Testis (tissue), 3 donors: ENCODE measurements around the gene DGKB. TPM values are rescaled to one million over a fixed set of nuclear protein-coding genes. Genes with fewer than 3 reads are reported as not detected.
"Not testable (repeated sequence)": the region's sequence is repeated elsewhere in the genome, so short reads cannot be mapped to it uniquely, and the experiment has no call there.

ENCODE experiments used
- DNase-seq: peaks from one replicate; pipeline ENCODE4 v3.0.0-alpha.2; 2019
- H3K27ac ChIP-seq, 2 donors: fragments of 200-600 bp; sonication (generic); one replicate each; pipeline ENCODE4 v1.5.1; 2019
- H3K27me3 ChIP-seq: fragments of 200-600 bp; sonication (generic); one replicate; pipeline ENCODE4 v1.5.1; 2019
- H3K36me3 ChIP-seq: fragments of 200-600 bp; sonication (generic); one replicate; pipeline ENCODE4 v1.5.1; 2017; ENCODE audit warnings: low read depth; ENCODE audit errors: missing control alignments
- H3K4me1 ChIP-seq: fragments of 200-600 bp; sonication (generic); one replicate; pipeline ENCODE4 v1.5.1; 2019
- H3K4me3 ChIP-seq, 2 donors: fragments of 200-600 bp; sonication (generic); one replicate each; pipeline ENCODE4 v1.5.1; 2017 to 2019
- H3K9me3 ChIP-seq: fragments of 200-600 bp; sonication (generic); one replicate; pipeline ENCODE4 v1.5.1; 2017
- CTCF ChIP-seq, 3 experiments: fragments of 450-650 bp in 2 of 3; fragments of 200-600 bp in 1 of 3; sonication (generic) in 1 of 3; IDR thresholded peaks; one replicate each; pipeline ENCODE4 v1.5.1; 2016 to 2019; ENCODE audit warnings: antibody characterized with exemption in 3 of 3, mild to moderate bottlenecking in 2 of 3, moderate library complexity in 1 of 3
- POLR2A ChIP-seq: fragments of 450-650 bp; IDR thresholded peaks from one replicate; pipeline ENCODE4 v1.6.1; 2017; ENCODE audit warnings: antibody characterized with exemption, mild to moderate bottlenecking, moderate library complexity
- WGBS, 2 donors: methylation state at CpG; one replicate each; pipeline ENCODE4 v1.1.5; 2018; 5-methylcytosine and 5-hydroxymethylcytosine counted together
- intact Hi-C: fragments of 100-400 bp; cut with DNase I; formaldehyde crosslinking; loops from one replicate; pipeline ENCODE4 v1.15.1; 2023; ENCODE audit warnings: low total_unique reads
- polyA plus RNA-seq: library from polyadenylated mRNA; stranded (reverse); fragments of 350-450 nt; fragmentation: Illumina TruSeq; extraction: RNeasy Lipid Tissue Mini Kit (QIAGEN cat#74804); gene quantifications from one replicate; pipeline ENCODE4 v1.2.3, GENCODE V29; 2014; ENCODE audit warnings: low read depth, low replicate concordance; ENCODE audit not compliant: insufficient read depth
- total RNA-seq, 2 donors: library from RNA; depleted of rRNA; stranded (reverse); fragments of >200 nt; gene quantifications; one replicate each; pipeline ENCODE4 v1.2.3, GENCODE V29; 2016

Gene DGKB
- total and polyA plus RNA-seq, 3 donors from 2014 or later = 0.17 to 1.1 (median 0.55) TPM

GRCh38 chr7:14286036-14286435 is 616.5 kb downstream of the DGKB start:
- H3K4me1 ChIP-seq = no peaks in the 10 kb centered on the region
- H3K27ac ChIP-seq = no peak overlapping the region
- no peaks in the 10 kb centered on the region for H3K27me3 ChIP-seq
- no peaks in the 10 kb centered on the region for H3K36me3 ChIP-seq
- no peak for DNase-seq
- H3K4me3 ChIP-seq = no peak overlapping the region
- TF ChIP-seq POLR2A (no peak), CTCF (IDR thresholded peaks at IDR 0.05) (no peak)
- H3K9me3 ChIP-seq = no peaks in the 10 kb centered on the region
- WGBS, 2 donors = 65 to 67% methylated on average over 4 of the region's 4 CpGs
- intact Hi-C loops = no loop called here

GRCh38 chr7:14279065-14279871 is 623.3 kb downstream of the DGKB start:
- H3K27ac ChIP-seq, H3K4me1 ChIP-seq, DNase-seq, H3K4me3 ChIP-seq, intact Hi-C loops, H3K36me3 ChIP-seq, H3K27me3 ChIP-seq, H3K9me3 ChIP-seq: not testable (repeated sequence)
- WGBS, 2 donors = 50 to 58% methylated on average over 16 to 21 of the region's 21 CpGs

GRCh38 chr7:14275356-14275755 is 627.2 kb downstream of the DGKB start:
- intact Hi-C loops = no loop called here
- no peak for TF ChIP-seq CTCF (IDR thresholded peaks at IDR 0.05)
- TF ChIP-seq POLR2A = no peak
- no peaks in the 10 kb centered on the region for H3K27me3 ChIP-seq
- H3K36me3 ChIP-seq = no peaks in the 10 kb centered on the region
- no peak overlapping the region for H3K27ac ChIP-seq
- no peak for DNase-seq
- H3K9me3 ChIP-seq = no peaks in the 10 kb centered on the region
- no peaks in the 10 kb centered on the region for H3K4me1 ChIP-seq
- 86 to 87% methylated on average over 2 of the region's 2 CpGs for WGBS, 2 donors
- no peak overlapping the region for H3K4me3 ChIP-seq

GRCh38 chr7:14271441-14271840 is 631.1 kb downstream of the DGKB start:
- no peaks in the 10 kb centered on the region for H3K36me3 ChIP-seq
- H3K27ac ChIP-seq = no peak overlapping the region
- H3K9me3 ChIP-seq = no peaks in the 10 kb centered on the region
- 95% methylated on average over 3 of the region's 3 CpGs for WGBS, 2 donors
- H3K4me3 ChIP-seq = no peak overlapping the region
- TF ChIP-seq CTCF (IDR thresholded peaks at IDR 0.05) (no peak), POLR2A (no peak)
- H3K4me1 ChIP-seq = no peaks in the 10 kb centered on the region
- intact Hi-C loops = no loop called here
- H3K27me3 ChIP-seq = no peaks in the 10 kb centered on the region
- DNase-seq = no peak

- Histone ChIP-seq H3K36me3 (no peaks in the 10 kb centered on the region), H3K27me3 (no peaks in the 10 kb centered on the region), H3K9me3 (no peaks in the 10 kb centered on the region), H3K4me1 (no peaks in the 10 kb centered on the region), H3K4me3 (no peak overlapping the region), H3K27ac (no peak overlapping the region)
- DNase-seq = no peak
- WGBS, 2 donors = 88 to 89% methylated on average over 5 of the region's 5 CpGs
- intact Hi-C loops = no loop called here
- TF ChIP-seq POLR2A (no peak), CTCF (IDR thresholded peaks at IDR 0.05) (no peak)
Observed at GRCh38 chr7:14270099-14270498, 632.5 kb downstream of the DGKB start.
